UCSD-AML1 (cell line): ENCODE data around the gene AGTRAP.

Experiments
- DNase-seq: peaks from one replicate; lab custom pipeline; 2025; ENCODE audit not compliant: unreplicated experiment; lab: John Stamatoyannopoulos, UW

AGTRAP gene

DNA sequence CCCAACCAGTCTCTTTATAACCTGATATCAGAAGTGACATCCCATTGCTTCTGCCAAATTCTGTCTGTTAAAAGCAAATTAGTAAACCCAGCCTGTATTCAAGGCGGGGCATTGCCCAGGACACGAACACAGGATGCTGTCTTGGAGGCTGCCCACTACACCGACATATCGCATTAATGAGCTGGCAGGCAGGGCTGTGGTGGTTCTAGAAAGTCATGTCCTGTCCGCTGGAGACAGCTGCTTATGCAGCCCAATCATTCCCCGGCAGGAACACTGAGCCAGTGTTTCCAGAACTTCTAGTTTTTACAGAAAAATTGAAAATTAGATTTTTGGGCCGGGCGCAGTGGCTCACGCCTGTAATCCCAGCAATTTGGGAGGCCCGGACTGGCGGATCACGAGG, 45.4 kb downstream of the AGTRAP start:
- no peak for DNase-seq

DNA sequence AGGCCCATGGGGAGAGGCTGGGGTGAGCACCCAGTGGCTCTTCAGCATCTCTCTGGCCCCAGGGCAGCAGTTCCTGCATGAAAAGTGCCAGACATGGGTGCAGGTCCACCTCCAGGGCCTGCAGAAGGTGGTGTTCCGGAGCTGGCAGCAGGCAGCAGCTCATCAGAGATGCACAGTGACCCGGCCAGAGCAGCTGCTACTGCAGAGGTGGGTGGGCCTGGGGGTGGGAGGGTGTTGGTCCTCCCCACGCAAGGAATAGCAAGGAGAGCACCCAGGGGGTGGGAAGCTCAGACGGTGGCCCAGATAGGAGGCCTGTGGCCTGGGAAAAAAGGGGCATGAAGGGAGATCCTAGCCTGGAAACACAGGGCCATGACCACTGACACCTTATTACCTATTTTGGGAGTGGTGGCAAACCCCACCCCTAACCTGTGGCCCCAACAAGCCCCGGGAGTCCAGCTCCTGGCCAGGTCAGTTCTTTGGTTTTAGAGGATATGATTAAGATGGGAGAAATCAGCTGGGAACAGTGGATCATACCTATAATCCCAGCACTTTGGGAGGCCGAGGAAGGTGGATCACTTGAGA, 46.3 kb downstream of the AGTRAP start:
- no peak for DNase-seq

DNA sequence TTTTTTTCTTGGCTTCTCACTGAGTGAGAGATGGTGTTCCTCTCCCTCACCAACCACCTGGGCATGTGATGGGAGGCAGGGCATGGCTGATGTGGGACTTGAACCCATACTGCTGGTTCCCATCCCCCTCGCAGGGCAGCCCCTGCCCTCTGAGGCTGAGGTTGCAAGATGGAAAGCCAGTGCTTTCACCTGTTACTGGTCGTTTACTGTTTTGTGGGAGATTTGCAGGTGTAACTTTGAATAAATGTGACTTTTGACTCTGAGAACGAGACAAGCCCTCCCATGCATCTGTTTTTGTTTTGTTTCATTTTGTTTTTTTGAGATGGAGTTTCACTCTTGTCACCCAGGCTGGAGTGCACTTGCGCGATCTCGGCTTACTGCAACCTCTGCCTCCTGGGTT, 47.6 kb downstream of the AGTRAP start:
- no peak for DNase-seq

DNA sequence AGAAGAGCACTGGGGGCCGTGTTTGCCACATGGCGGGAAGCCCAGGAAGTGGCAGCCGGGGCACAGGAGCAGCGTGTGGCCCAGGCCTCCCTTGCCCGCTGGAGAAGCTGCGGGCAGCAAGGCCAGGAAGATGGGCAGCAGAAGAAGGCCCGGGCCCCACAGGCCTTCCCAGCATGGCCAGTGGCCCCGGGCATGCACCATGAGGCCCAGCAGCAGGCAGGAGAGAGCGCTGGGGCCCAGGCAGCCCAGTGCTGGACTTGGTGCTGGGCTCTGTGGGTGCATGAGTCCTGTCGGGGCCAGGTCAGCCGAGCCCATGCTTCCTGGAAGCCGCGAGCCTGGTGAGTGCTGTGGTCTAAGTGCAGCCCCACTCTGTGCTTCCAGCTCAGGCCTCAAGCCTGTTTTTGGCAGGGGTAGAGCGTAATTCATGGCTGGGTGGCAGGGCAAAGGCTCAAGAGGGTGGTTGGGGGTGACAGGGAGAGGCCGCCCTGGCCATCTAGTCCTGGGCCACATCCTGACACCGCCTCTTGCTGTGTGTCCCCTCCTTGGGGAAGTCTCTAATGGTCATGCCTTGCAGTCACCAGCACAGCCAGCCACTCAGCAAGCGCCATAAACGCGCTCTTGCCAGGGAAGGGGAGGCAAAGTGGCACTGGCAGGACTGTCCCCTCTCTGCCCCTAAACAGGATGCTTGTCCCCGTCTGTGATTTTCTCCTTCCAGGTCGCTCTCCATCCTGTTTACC, 48.5 kb downstream of the AGTRAP start:
- no peak for DNase-seq

DNA sequence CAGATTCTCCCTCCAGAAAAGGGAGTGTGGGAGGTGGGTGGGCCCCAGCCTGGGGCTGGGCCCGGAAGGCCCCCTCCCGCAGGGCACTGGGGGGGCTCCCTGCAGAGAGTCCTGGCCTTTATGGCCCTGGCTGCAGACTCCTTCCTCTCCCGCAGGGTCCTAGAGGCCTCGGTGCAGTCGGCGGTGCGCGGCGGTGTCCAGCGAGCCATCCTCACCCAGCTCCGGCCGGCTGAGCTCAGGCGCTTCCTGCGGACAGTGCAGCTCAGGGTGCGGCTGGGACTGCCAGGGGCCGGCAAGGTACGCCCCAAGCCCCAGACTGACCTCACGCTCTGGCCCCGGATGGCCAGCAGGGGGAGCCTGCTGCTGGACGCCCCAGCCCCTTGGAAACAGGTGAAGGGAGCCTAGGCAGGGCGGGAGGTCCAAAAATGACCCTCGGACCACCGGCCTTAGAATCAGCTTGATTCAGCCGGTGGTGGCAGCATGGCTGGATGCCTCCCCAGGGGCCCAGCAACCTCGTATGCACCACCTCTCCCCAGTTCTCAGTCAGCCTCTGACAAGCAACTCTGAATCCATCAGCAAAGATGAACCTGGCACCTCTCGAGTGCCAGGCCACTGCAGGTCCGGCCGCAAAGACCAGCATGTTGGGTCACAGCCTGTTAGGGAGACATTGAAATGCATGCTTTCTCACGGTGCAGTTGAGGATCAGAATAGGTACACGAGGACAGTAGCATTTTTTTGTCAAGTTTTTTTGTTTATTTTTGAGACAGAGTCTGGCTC, 49.2 kb downstream of the AGTRAP start:
- DNase-seq = peak; percentile 33

DNA sequence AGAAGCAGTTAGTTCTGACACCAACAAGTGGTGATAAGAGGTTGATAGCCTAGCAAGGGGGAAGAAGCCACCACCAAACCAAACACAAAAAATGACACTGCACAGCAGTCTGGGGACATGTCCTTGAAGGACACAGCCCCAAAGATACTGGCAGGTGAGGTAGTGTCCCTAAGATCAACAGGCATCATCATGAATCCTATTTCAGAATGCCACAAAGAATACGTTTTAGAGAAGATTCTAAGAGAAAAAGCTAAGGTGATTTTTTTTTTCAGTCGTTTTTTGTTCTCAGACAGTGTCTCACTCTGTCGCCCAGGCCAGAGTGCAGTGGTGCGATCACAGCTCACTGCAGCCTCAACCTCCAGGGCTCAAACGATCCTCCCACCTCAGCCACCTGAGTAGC, 50.2 kb downstream of the AGTRAP start:
- DNase-seq = no peak

DNA sequence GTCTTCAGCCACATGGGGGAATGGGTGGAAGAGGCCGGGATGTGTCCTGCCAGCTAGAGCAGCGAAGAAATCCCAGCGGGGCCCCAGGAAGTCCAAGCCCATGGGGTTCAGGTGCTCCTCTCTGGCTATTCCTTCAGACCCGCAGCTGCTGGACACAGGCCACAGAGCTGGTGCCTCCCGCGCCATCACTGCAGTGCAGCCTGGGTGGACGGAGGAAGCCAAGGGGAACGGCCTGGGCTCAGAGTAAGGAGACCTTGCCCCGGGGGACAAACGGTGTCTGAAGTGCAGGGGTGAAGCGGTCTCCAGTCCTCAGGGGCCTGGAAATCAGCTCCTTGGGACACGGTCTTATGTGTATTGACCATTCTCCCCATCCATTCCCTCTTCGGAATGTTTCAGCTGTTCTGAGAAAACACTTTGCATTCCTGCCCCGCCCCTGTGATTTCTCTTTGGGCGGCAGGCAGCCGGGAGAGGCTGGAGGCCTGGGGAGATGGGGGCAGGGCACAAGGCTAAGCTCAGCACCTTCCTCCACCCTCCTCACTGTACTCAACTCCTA, 51.4 kb downstream of the AGTRAP start:
- DNase-seq = no peak

DNA sequence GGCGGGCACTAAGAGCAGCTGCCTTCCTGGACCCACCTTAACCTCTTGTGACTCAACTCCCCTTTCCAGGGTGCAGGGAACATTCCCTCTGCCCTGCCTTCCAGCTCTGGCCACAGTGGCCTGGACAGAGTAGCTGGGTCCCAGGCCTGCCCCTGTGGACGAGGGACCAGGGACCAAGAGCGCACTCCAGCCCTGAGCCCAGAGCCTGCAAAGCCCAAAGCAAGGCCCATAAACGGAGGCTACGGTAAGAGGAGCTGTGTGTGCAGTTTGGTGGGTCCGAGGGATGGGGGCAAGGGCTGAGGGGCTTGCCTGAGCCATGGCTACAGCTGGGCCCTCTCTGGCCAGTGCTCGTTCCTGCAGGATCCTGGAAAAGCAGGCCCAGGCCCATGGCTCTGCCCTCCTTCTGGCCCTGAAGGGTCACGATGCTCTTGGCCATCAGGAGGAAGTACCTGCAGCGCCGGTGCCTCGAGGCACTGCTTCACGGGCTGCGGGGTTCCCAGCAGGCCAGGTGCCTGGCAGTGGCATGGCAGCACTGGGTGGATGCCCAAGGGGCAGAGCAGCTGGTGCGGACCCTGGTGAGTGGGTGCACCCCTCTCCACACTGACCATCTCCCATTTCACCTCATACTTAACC, 52.0 kb downstream of the AGTRAP start:
- no peak for DNase-seq

DNA sequence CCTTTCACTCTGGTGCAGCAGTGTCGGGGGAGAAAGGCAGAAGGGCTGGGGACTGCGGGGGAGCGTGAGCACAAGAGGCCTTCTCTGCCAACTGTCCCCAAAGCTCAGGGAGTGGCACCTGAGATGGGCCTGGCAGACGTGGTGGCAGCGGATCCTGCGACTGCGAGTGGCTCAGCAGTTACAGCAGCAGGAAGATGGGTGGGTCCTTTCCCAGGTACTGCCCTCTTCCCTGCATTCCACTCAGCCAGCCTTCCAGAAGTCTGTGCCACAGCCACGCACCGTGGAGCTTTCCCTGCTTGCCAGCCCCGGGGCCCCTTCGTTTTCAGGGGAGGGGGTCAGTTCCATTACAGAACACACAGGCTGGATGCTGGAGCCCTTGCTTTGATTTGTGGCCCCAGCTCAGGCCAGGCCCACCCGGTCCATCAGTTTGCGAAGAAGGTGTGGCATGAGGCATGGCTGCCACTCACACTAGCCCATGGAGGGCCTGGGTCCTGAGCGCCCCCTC, 52.7 kb downstream of the AGTRAP start:
- DNase-seq = no peak

DNA sequence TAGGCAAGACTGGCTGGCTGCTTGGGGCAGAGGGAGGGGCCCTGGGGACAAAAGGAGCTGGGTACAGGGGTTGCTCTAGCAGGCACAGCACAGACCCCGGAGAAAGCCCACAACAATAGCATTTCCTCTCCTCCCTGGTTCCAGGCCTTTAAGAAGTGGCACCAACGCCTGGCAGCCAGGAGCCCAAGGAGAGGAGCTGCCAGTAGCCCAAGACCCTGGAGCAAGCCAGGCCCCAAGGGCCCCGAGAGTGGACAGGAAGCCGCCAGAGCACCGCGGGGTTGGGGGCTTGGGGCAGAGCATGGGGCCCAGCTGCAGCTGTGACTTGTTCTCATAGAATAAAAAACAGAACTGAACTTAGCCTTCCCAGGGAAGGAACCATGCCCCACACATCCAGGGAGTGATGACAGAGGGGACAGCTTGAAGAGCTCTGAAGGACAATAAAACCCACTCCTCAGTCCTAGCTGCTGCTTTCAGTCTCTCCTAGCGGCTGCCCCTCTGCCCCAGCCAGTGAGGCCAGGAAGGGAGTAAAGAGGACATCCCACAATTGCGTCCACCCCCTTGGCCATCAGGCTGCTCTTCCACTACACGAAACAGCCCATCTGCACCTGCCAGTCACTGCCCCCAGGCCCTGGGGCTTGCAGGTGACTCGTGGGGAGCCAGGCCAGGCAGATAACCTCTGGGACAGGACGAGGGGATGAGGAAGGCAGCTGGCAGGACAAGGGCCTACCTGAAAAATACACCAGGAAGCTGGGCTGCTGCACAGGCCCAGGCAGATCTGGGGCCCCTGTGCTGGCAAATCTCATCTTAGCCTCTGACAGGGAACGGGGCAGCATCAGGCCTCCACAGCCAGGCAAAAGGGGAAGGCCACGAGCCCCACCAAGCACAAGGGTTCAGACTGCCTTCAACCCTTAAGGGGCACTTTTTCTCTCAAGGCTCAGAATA, 53.5 kb downstream of the AGTRAP start:
- no peak for DNase-seq

DNA sequence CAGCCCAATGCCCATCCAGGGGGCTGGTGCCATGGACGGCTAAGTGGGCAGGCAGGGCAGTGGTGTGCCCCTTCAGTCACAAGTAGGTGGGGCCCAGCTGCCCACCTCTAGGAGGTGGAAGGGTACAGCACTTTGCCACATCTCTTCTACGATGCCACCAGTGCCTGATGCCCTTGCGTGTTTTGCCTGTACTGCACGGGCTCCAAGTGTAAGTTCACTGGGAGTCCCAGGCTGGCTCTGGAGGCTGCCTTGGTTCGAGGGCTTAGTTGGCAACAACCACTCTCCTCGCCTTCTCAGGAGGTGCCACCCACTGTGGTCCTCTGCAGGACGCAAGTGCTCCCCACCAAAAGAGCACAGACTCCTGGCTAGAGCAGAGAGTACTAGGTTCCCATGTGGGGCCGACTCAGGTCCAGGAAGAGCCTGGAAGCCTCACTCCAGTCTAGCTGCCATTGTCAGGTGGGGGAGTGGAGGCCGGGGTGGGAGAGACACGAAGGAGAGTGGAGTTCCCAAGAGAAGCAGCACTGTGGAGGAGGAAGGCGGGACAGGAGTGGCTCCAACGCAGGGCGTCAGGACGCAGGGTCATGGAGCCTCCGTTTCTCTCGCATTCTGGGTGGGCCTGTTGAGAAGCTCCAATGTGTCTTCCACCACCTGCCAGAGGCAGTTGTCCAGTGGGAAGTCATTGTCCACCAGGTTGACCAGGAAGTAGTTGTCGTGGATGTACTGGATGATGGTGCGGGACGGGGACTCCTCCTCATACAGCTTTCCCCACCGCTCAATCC, 54.4 kb downstream of the AGTRAP start:
- DNase-seq = no peak

DNA sequence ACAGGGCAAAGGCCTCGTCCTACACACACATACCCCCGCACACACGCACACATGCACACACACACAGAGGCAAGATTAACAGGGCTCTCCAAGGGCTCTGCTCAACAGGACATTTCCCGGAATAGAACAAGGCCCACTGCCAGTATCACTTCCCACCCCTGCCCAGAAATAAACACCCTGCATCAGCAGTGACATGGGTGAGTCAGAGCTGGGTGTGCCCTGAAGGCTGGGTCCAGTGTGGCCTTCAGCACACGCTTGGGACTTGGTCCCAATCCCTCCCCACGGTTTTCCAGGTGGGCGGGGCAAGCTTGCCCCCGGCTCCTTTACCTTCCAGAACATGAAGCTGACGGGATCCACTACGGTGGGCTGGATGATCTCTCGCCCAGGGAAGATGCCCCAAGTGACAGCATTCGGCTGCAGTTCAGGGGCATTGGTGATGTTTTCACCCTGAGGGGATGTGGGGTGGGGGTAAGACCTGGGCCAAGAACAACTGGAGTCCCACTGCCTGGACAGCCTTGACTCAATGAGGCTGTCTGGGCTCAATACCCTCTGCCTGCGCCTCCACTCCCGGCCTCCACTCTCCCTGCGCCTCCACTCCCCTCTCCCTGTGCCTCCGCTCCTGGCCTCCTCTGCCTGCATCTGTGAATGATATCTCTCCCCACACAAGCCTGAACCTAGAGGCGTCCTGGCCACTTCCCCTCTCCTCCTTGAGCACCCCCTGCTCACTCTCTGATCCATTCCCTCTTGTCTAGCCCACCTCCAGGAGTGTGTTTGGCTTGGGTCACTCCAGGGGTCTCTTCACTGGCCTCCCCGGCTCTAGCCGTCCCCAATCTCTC, 55.2 kb downstream of the AGTRAP start:
- no peak for DNase-seq

DNA sequence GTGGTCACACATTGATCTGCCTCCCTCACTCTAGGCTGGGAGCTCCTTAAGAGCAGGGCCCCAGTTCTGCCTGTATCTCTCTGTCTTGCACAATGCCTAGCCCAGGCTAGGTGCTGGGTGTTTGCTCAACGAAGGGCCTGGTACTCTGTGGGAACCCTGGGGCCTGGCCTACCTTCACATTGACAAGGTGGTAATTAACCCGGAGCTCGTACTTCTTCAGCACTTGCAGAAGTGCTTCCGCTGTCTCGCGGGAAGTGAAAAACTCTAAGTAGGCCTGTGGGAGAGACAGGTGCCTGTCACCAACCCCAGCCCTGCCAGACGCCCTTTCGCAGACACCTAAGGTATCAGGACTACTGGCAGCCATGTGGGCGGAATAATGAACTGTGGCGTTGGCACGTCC, 56.2 kb downstream of the AGTRAP start:
- DNase-seq = no peak

DNA sequence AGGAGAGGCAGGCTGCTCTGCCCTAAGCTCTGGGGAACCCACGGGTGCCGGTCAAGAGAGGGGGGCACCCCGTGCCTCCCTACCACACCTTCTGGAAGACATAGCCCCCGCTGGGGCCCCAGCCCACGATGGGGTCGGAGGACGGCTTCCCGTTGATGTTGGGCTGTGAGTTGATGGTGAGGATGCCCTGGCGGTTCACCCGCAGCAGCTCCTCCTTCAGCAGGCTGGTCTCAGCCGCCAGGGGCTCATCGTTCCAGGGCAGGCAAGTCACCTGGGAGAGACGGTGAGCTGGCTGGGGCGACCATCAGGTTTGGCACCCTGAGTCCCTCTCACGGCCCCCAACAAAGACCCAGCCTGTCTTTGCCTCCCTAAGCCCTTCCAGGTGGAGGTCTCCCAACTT, 57.9 kb downstream of the AGTRAP start:
- DNase-seq = no peak

DNA sequence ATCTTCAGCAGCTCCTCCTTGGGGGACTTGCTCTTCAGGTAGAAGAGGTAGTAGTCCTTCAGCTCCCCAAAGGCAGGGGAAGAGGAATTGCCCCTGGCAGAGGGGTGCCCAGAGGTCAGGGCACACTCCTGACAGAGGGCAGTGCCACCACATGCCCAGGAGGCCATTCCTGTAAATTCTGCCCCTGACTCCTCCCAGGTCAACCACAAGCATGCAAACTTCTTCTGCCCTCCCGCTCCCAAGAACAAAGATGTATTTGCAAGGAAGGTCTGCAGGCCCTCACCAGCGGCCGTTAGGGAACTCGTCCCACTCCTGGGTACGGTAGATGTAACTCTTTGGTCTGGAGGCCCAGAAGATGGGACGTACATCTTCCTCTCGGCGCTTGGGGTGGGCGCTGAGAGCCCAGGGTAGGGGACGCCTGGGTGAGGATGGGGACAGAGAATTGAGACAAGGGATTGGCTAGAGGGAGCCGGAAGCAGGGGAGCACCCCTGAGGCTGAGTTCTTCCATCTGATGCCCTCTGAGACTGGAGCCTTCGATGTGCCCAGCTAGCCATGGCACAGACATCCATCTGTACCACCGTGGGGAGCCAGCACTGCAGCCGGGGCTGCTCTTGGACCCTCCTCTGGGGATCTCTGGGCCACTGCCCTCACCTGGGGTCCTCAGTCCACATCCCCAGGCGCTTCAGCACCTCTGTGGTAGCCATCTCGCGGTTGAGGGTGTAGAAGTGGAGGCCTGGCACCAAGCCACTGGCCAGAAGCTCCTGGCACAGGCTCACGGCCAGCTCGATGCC, 58.7 kb downstream of the AGTRAP start:
- DNase-seq = no peak

DNA sequence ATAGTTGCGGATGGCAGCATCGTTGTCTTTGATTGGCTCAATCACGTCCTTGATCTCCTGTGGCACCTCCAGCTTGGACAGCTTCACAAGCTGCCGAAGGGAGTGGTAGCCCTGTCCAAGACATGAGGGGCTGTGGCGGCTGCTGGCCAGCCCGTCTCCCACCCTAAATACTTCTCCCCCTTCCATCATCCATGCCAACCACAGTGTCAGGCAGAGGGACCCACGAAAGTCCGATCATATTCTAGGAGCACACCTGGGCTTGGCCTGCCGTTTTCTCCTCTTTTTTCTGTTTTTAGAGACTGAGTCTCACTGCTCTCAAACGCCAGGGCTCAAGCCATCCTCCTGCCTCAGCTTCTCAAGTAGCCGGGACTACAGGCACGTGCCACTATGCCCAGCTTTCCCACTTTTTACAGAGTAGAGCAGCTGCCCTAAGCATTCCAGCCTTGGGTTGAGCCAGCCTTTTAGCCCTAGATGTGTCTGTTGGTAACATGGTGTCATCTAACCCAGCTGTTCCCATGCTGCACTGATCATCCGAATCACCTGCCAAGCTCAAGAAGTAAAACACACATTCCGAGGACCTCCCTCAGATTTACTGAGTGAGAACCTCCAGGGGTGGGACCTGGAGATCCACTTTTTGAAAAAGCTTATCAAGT, 59.4 kb downstream of the AGTRAP start:
- DNase-seq = no peak
